Measurements from ENCODE around the gene SIGLEC12. TPM values are rescaled to one million over a fixed set of nuclear protein-coding genes. Genes with fewer than 3 reads are reported as not detected.
"Not testable (repeated sequence)": the region's sequence is repeated elsewhere in the genome, so short reads cannot be mapped to it uniquely, and the experiment has no call there.

SIGLEC12 gene
- total RNA-seq, 1 experiment from 2014 or later: not detected

GRCh38 chr19:51463976-51464581 is 37.5 kb downstream of the SIGLEC12 start:
- H3K4me1 ChIP-seq (ENCODE audit: insufficient read depth, low read length, poor library complexity, severe bottlenecking); DNase-seq (ENCODE audit: low spot score); H3K9me3 ChIP-seq (ENCODE audit: low read depth, low read length, poor library complexity, severe bottlenecking); BruUV-seq (replicated peaks); intact Hi-C loops (cut with micrococcal nuclease; ENCODE audit: unreplicated experiment); H3K4me3 ChIP-seq (ENCODE audit: low read depth, low read length, poor library complexity, severe bottlenecking); POLR2A ChIA-PET (ENCODE audit: low non-redundant PET); CTCF ChIA-PET; H3K36me3 ChIP-seq (ENCODE audit: insufficient read depth, low read length, poor library complexity, severe bottlenecking); H3K27ac ChIP-seq (ENCODE audit: low read depth, low read length, poor library complexity, severe bottlenecking): not testable (repeated sequence)
- peaks cover 64% of the 10 kb centered on the region for H3K27me3 ChIP-seq (replicated peaks; ENCODE audit: insufficient read depth, low read depth, low read length, poor library complexity)

GRCh38 chr19:51462681-51463080 is 38.9 kb downstream of the SIGLEC12 start:
- H3K4me3 ChIP-seq (ENCODE audit: low read depth, low read length, poor library complexity, severe bottlenecking): no peak overlapping the region
- intact Hi-C loops (cut with micrococcal nuclease; ENCODE audit: unreplicated experiment): no loop called here
- DNase-seq (ENCODE audit: low spot score): no peak
- H3K27me3 ChIP-seq (replicated peaks; ENCODE audit: insufficient read depth, low read depth, low read length, poor library complexity): peaks cover 60% of the 10 kb centered on the region
- no peak overlapping the region for H3K27ac ChIP-seq (ENCODE audit: low read depth, low read length, poor library complexity, severe bottlenecking)
- ChIA-PET CTCF (interaction anchor here (0.5 kb wide), 1 partner anchor 66 kb away, joined by 7 read pairs; no protein-coding TSS in a partner anchor), POLR2A (ENCODE audit: low non-redundant PET) (no interaction called here)
- no peaks in the 10 kb centered on the region for H3K9me3 ChIP-seq (ENCODE audit: low read depth, low read length, poor library complexity, severe bottlenecking)
- BruUV-seq (replicated peaks): no TSS peak
- H3K4me1 ChIP-seq (ENCODE audit: insufficient read depth, low read length, poor library complexity, severe bottlenecking): no peaks in the 10 kb centered on the region
- TF ChIP-seq CTCF (conservative IDR thresholded peaks at IDR 0.05; ENCODE audit: low read depth, low read length) (no peak), EZH2 (IDR thresholded peaks at IDR 0.05; ENCODE audit: borderline replicate concordance, low read depth, low read length, poor library complexity, severe bottlenecking) (no peak)
- no peaks in the 10 kb centered on the region for H3K36me3 ChIP-seq (ENCODE audit: insufficient read depth, low read length, poor library complexity, severe bottlenecking)

GRCh38 chr19:51462276-51462675 is 39.3 kb downstream of the SIGLEC12 start:
- no peaks in the 10 kb centered on the region for H3K9me3 ChIP-seq (ENCODE audit: low read depth, low read length, poor library complexity, severe bottlenecking)
- DNase-seq (ENCODE audit: low spot score): no peak
- H3K27me3 ChIP-seq (replicated peaks; ENCODE audit: insufficient read depth, low read depth, low read length, poor library complexity): peaks cover 56% of the 10 kb centered on the region
- H3K4me3 ChIP-seq (ENCODE audit: low read depth, low read length, poor library complexity, severe bottlenecking): no peak overlapping the region
- no peaks in the 10 kb centered on the region for H3K36me3 ChIP-seq (ENCODE audit: insufficient read depth, low read length, poor library complexity, severe bottlenecking)
- POLR2A ChIA-PET (ENCODE audit: low non-redundant PET): no interaction called here
- no TSS peak for BruUV-seq (replicated peaks)
- CTCF ChIA-PET: interaction anchor here (0.5 kb wide), 1 partner anchor 66 kb away, joined by 7 read pairs; no protein-coding TSS in a partner anchor
- no peaks in the 10 kb centered on the region for H3K4me1 ChIP-seq (ENCODE audit: insufficient read depth, low read length, poor library complexity, severe bottlenecking)
- intact Hi-C loops (cut with micrococcal nuclease; ENCODE audit: unreplicated experiment): no loop called here
- H3K27ac ChIP-seq (ENCODE audit: low read depth, low read length, poor library complexity, severe bottlenecking): no peak overlapping the region
- TF ChIP-seq CTCF (conservative IDR thresholded peaks at IDR 0.05; ENCODE audit: low read depth, low read length) (no peak), EZH2 (IDR thresholded peaks at IDR 0.05; ENCODE audit: borderline replicate concordance, low read depth, low read length, poor library complexity, severe bottlenecking) (no peak)

GRCh38 chr19:51461723-51462161 is 39.9 kb downstream of the SIGLEC12 start:
- Histone ChIP-seq H3K4me1 (ENCODE audit: insufficient read depth, low read length, poor library complexity, severe bottlenecking) (no peaks in the 10 kb centered on the region), H3K9me3 (ENCODE audit: low read depth, low read length, poor library complexity, severe bottlenecking) (no peaks in the 10 kb centered on the region), H3K36me3 (ENCODE audit: insufficient read depth, low read length, poor library complexity, severe bottlenecking) (no peaks in the 10 kb centered on the region), H3K27me3 (replicated peaks; ENCODE audit: insufficient read depth, low read depth, low read length, poor library complexity) (peaks cover 50% of the 10 kb centered on the region), H3K4me3 (ENCODE audit: low read depth, low read length, poor library complexity, severe bottlenecking) (no peak overlapping the region), H3K27ac (ENCODE audit: low read depth, low read length, poor library complexity, severe bottlenecking) (no peak overlapping the region)
- TF ChIP-seq EZH2 (IDR thresholded peaks at IDR 0.05; ENCODE audit: borderline replicate concordance, low read depth, low read length, poor library complexity, severe bottlenecking): no peak
- TF ChIP-seq CTCF (conservative IDR thresholded peaks at IDR 0.05; ENCODE audit: low read depth, low read length): no peak
- BruUV-seq (replicated peaks): no TSS peak
- CTCF ChIA-PET: no interaction called here
- intact Hi-C loops (cut with micrococcal nuclease; ENCODE audit: unreplicated experiment): no loop called here
- POLR2A ChIA-PET (ENCODE audit: low non-redundant PET): no interaction called here
- no peak for DNase-seq (ENCODE audit: low spot score)
